Peyer's patch (tissue), 4 donors: Measurements from ENCODE around the gene WDR48. TPM values are rescaled to one million over a fixed set of nuclear protein-coding genes. Genes with fewer than 3 reads are reported as not detected.
"Not testable (repeated sequence)": the region's sequence is repeated elsewhere in the genome, so short reads cannot be mapped to it uniquely, and the experiment has no call there.

Experiments
- DNase-seq, 3 donors: peaks; one replicate each; pipeline ENCODE4 v3.0.0-alpha.2; 2017 to 2019
- H3K27ac ChIP-seq, 4 donors: fragments of 200-600 bp; sonication (generic); one replicate each; pipeline ENCODE4 v1.5.1; 2016 to 2019
- H3K27me3 ChIP-seq, 2 donors: fragments of 200-600 bp; sonication (generic); one replicate each; pipeline ENCODE4 v1.5.1; 2019
- H3K36me3 ChIP-seq, 3 donors: fragments of 200-600 bp; sonication (generic); one replicate each; pipeline ENCODE4 v1.5.1; 2016 to 2019
- H3K4me1 ChIP-seq, 4 donors: fragments of 200-600 bp; sonication (generic); one replicate each; pipeline ENCODE4 v1.5.1; 2016 to 2019
- H3K4me3 ChIP-seq, 4 donors: fragments of 200-600 bp; sonication (generic); 1 replicate in 3 of 4; 2 replicates in 1 of 4; pipeline ENCODE4 v1.5.1; 2016 to 2019; ENCODE audit warnings: mild to moderate bottlenecking in 1 of 4
- H3K9me3 ChIP-seq, 4 donors: fragments of 200-600 bp; sonication (generic); one replicate each; pipeline ENCODE4 v1.5.1; 2016 to 2019; ENCODE audit warnings: mild to moderate bottlenecking in 1 of 4
- CTCF ChIP-seq, 6 experiments: fragments of 450-650 bp in 4 of 6; fragments of 200-600 bp in 2 of 6; sonication (generic) in 1 of 6; IDR thresholded peaks; one replicate each; pipeline ENCODE4 v1.5.1; 2017 to 2019; ENCODE audit warnings: antibody characterized with exemption in 6 of 6, mild to moderate bottlenecking in 3 of 6, moderate library complexity in 1 of 6
- POLR2A ChIP-seq, 2 donors: fragments of 450-650 bp; IDR thresholded peaks; one replicate each; pipeline ENCODE4 v1.5.1; 2017; ENCODE audit warnings: antibody characterized with exemption in 2 of 2, mild to moderate bottlenecking in 2 of 2, moderate library complexity in 2 of 2
- total RNA-seq, 4 donors: library from RNA; depleted of rRNA; stranded (reverse); fragments of >200 nt; gene quantifications; one replicate each; pipeline ENCODE4 v1.1.0, GENCODE V29; 2016

The WDR48 gene
- total RNA-seq, 4 donors from 2014 or later = 24.2 to 35.5 (median 31.2) TPM

GRCh38 chr3:39050029-39050428, 1.8 kb upstream of the WDR48 start:
- no peak overlapping the region for H3K4me3 ChIP-seq
- H3K36me3 ChIP-seq = no peaks in the 10 kb centered on the region
- H3K9me3 ChIP-seq = no peaks in the 10 kb centered on the region
- DNase-seq = no peak
- peaks cover 0 to 25% (median 9%) of the 10 kb centered on the region in 4 donors for H3K4me1 ChIP-seq
- no peak for TF ChIP-seq POLR2A (IDR thresholded peaks at IDR 0.05)
- no peak for TF ChIP-seq CTCF (IDR thresholded peaks at IDR 0.05)
- no peaks in the 10 kb centered on the region for H3K27me3 ChIP-seq
- H3K27ac ChIP-seq = peak overlapping the region in 2 of 4 donors; percentile 38 to 87

GRCh38 chr3:39052583-39052982, 767 bp downstream of the WDR48 start:
- Histone ChIP-seq H3K4me1 (peaks cover 0 to 25% (median 9%) of the 10 kb centered on the region in 4 donors), H3K27ac (peak overlapping the region in 3 of 4 donors; percentile 90 to 94 (median 93)), H3K9me3 (no peaks in the 10 kb centered on the region), H3K4me3 (peak overlapping the region; percentile 71 to 98 (median 96)), H3K27me3 (no peaks in the 10 kb centered on the region), H3K36me3 (no peaks in the 10 kb centered on the region)
- no peak for TF ChIP-seq POLR2A (IDR thresholded peaks at IDR 0.05)
- TF ChIP-seq CTCF (IDR thresholded peaks at IDR 0.05) = no peak
- DNase-seq = no peak

GRCh38 chr3:39053696-39054095, 1.9 kb downstream of the WDR48 start:
- Histone ChIP-seq H3K27me3 (no peaks in the 10 kb centered on the region), H3K4me3 (peak overlapping the region in 1 of 4 donors; percentile 98), H3K4me1 (peaks cover 0 to 25% (median 9%) of the 10 kb centered on the region in 4 donors), H3K27ac (no peak overlapping the region), H3K9me3 (no peaks in the 10 kb centered on the region), H3K36me3 (no peaks in the 10 kb centered on the region)
- TF ChIP-seq POLR2A (IDR thresholded peaks at IDR 0.05) = no peak
- no peak for TF ChIP-seq CTCF (IDR thresholded peaks at IDR 0.05)
- DNase-seq = no peak

GRCh38 chr3:39056151-39056550, 4.3 kb downstream of the WDR48 start:
- H3K9me3 ChIP-seq = no peaks in the 10 kb centered on the region
- H3K4me1 ChIP-seq = peaks cover 0 to 17% (median 9%) of the 10 kb centered on the region in 4 donors
- no peak overlapping the region for H3K27ac ChIP-seq
- no peak overlapping the region for H3K4me3 ChIP-seq
- no peak for DNase-seq
- TF ChIP-seq POLR2A (IDR thresholded peaks at IDR 0.05) (no peak), CTCF (IDR thresholded peaks at IDR 0.05) (no peak)
- H3K27me3 ChIP-seq = no peaks in the 10 kb centered on the region
- H3K36me3 ChIP-seq = no peaks in the 10 kb centered on the region

- not testable (repeated sequence) for H3K9me3 ChIP-seq, H3K27ac ChIP-seq, H3K4me3 ChIP-seq, H3K27me3 ChIP-seq, DNase-seq, H3K36me3 ChIP-seq, H3K4me1 ChIP-seq
Measured at GRCh38 chr3:39061228-39061627, 9.4 kb downstream of the WDR48 start.

- no peak for DNase-seq
- Histone ChIP-seq H3K4me1 (no peaks in the 10 kb centered on the region), H3K4me3 (no peak overlapping the region), H3K27me3 (no peaks in the 10 kb centered on the region), H3K9me3 (no peaks in the 10 kb centered on the region), H3K27ac (no peak overlapping the region), H3K36me3 (peaks cover 0 to 19% (median 0%) of the 10 kb centered on the region in 3 donors)
- TF ChIP-seq CTCF (IDR thresholded peaks at IDR 0.05) (no peak), POLR2A (IDR thresholded peaks at IDR 0.05) (no peak)
Measured at GRCh38 chr3:39062180-39062579, 10.4 kb downstream of the WDR48 start.
